Fibroblast of lung (primary cell): ENCODE results near the gene GRK6.

Experiments used
- CTCF ChIP-seq, 2 donors: IDR thresholded peaks in 1 of 2; conservative IDR thresholded peaks in 1 of 2; 1 replicate in 1 of 2; 2 replicates in 1 of 2; pipeline ENCODE4 v1.5.1; 2011 to 2012; ENCODE audit warnings: low read length in 2 of 2, control low read depth in 1 of 2, inconsistent platforms in 1 of 2, low read depth in 1 of 2, mild to moderate bottlenecking in 1 of 2
- EZH2 ChIP-seq: IDR thresholded peaks from 2 replicates; pipeline ENCODE4 v1.5.1; 2012; ENCODE audit warnings: low read length, control low read depth, mild to moderate bottlenecking; ENCODE audit errors: missing control alignments

- no peak for TF ChIP-seq EZH2
- TF ChIP-seq CTCF (conservative IDR thresholded peaks at IDR 0.05 in 1 of 2, IDR thresholded peaks at IDR 0.05 in 1 of 2; ENCODE audit: low read depth in 1 of 2, low read length in 2 of 2), result no peak
These were observed 20.7 kb upstream of the GRK6 start for GRCh38 chr5:177405805-177406204.
